AG04450 (cell line): ENCODE measurements around the gene SLC17A9. TPM values are rescaled to one million over a fixed set of nuclear protein-coding genes. Genes with fewer than 3 reads are reported as not detected.

Experiments
- CTCF ChIA-PET: fragments of 300-600, 350-600 bp; formaldehyde crosslinking; extraction: SDS; loops from one replicate; lab custom pipeline; 2022; ENCODE audit warnings: antibody characterized with exemption, inconsistent platforms; lab: Charles Lee
- POLR2A ChIA-PET: fragments of 350-600 bp; formaldehyde crosslinking; extraction: SDS; loops from one replicate; lab custom pipeline; 2021; ENCODE audit warnings: antibody characterized with exemption, inconsistent platforms; lab: Yijun Ruan, JAX
- DNase-seq: peaks from one replicate; pipeline ENCODE4 v3.0.0-alpha.2; 2011; ENCODE audit warnings: low read depth, low spot score
- H3K27ac ChIP-seq: one replicate; pipeline ENCODE4 v1.5.1; 2012; ENCODE audit warnings: low read depth, low read length, control low read depth
- H3K27me3 ChIP-seq: one replicate; pipeline ENCODE4 v1.6.0; 2012; ENCODE audit warnings: low read length; ENCODE audit not compliant: control insufficient read depth, insufficient read depth
- H3K4me3 ChIP-seq: 2 replicates; pipeline ENCODE4 v1.5.1; 2011; ENCODE audit warnings: mild to moderate bottlenecking, low read depth, low read length, control low read depth
- H3K9me3 ChIP-seq: 2 replicates; pipeline ENCODE4 v1.5.1; 2012; ENCODE audit warnings: low read length; ENCODE audit not compliant: control insufficient read depth, insufficient read depth
- CTCF ChIP-seq: IDR thresholded peaks from 2 replicates; pipeline ENCODE4 v1.5.1; 2011; ENCODE audit warnings: low read depth, low read length, control low read depth, inconsistent platforms
- polyA plus RNA-seq: library from polyadenylated mRNA; depleted of rRNA; stranded (reverse); fragments of >200 nt; gene quantifications from 2 replicates; pipeline ENCODE4 v1.2.3, GENCODE V29; 2011

Gene SLC17A9
- polyA plus RNA-seq, 1 experiment = 2.2 TPM

GRCh38 chr20:62942456-62942855, 10.1 kb upstream of the SLC17A9 start:
- peaks cover 2% of the 10 kb centered on the region; the same call in 1 of the 2 replicates for H3K9me3 ChIP-seq
- no peak for DNase-seq
- H3K27me3 ChIP-seq = no peaks in the 10 kb centered on the region
- H3K4me3 ChIP-seq = no peak overlapping the region
- ChIA-PET CTCF (no interaction called here), POLR2A (no interaction called here)
- TF ChIP-seq CTCF = no peak
- no peak overlapping the region for H3K27ac ChIP-seq

- Histone ChIP-seq H3K9me3 (no peaks in the 10 kb centered on the region; the same call in 1 of the 2 replicates), H3K27ac (no peak overlapping the region), H3K4me3 (no peak overlapping the region), H3K27me3 (no peaks in the 10 kb centered on the region)
- no peak for DNase-seq
- ChIA-PET CTCF (no interaction called here), POLR2A (no interaction called here)
- no peak for TF ChIP-seq CTCF
These were observed 9.1 kb upstream of the SLC17A9 start for GRCh38 chr20:62943396-62943795.

GRCh38 chr20:62944184-62944583, 8.3 kb upstream of the SLC17A9 start:
- DNase-seq = no peak

GRCh38 chr20:62944746-62945145, 7.8 kb upstream of the SLC17A9 start:
- no peak for DNase-seq
- POLR2A ChIA-PET = no interaction called here
- TF ChIP-seq CTCF = no peak
- Histone ChIP-seq H3K27me3 (no peaks in the 10 kb centered on the region), H3K4me3 (no peak overlapping the region), H3K9me3 (peaks cover 9% of the 10 kb centered on the region), H3K27ac (no peak overlapping the region)
- CTCF ChIA-PET = interaction anchor here (0.8 kb wide), 1 partner anchor 28 kb away, joined by 4 read pairs; no protein-coding TSS in a partner anchor

More at GRCh38 chr20:62944184-62944583, 8.3 kb upstream of the SLC17A9 start:
- Histone ChIP-seq H3K4me3 (no peak overlapping the region), H3K27me3 (no peaks in the 10 kb centered on the region), H3K9me3 (peaks cover 5% of the 10 kb centered on the region), H3K27ac (no peak overlapping the region)
- TF ChIP-seq CTCF = no peak
- POLR2A ChIA-PET = no interaction called here
- CTCF ChIA-PET = no interaction called here

- H3K4me3 ChIP-seq = no peak overlapping the region
- H3K27me3 ChIP-seq = no peaks in the 10 kb centered on the region
- no peak for DNase-seq
- TF ChIP-seq CTCF = no peak
- POLR2A ChIA-PET = no interaction called here
- peaks cover 9% of the 10 kb centered on the region for H3K9me3 ChIP-seq
- CTCF ChIA-PET = interaction anchor here (0.6 to 0.8 kb wide), 2 partner anchors 25 to 27 kb away, joined by 3 to 4 read pairs; no protein-coding TSS in a partner anchor
- H3K27ac ChIP-seq = no peak overlapping the region
These were observed 6.7 kb upstream of the SLC17A9 start for GRCh38 chr20:62945771-62946339.
